ENCODE results near the gene TMEM89.
A peak's percentile ranks its signal among the peaks of the same experiment; 100 is the strongest.

Gene TMEM89

GRCh38 chr3:48585411-48585810 is 36.2 kb downstream of the TMEM89 start:
- no peak overlapping the region for H3K4me3 Mint-ChIP-seq

GRCh38 chr3:48584836-48585235 is 36.7 kb downstream of the TMEM89 start:
- Mint-ChIP-seq H3K4me1 (peaks cover 13% of the 10 kb centered on the region), H3K36me3 (ENCODE audit: low read depth) (no peaks in the 10 kb centered on the region), H3K27me3 (ENCODE audit: low read depth, poor library complexity) (no peaks in the 10 kb centered on the region), H3K9me3 (no peaks in the 10 kb centered on the region), H3K4me3 (no peak overlapping the region), H3K27ac (peak overlapping the region; percentile 91)
- no peak for TF ChIP-seq CTCF (IDR thresholded peaks at IDR 0.05)
- no peak for DNase-seq

More at GRCh38 chr3:48585411-48585810, 36.2 kb downstream of the TMEM89 start:
- peak overlapping the region; percentile 63 for H3K27ac Mint-ChIP-seq
- no peaks in the 10 kb centered on the region for H3K9me3 Mint-ChIP-seq
- no peaks in the 10 kb centered on the region for H3K27me3 Mint-ChIP-seq (ENCODE audit: low read depth, poor library complexity)
- DNase-seq = no peak
- no peaks in the 10 kb centered on the region for H3K36me3 Mint-ChIP-seq (ENCODE audit: low read depth)
- TF ChIP-seq CTCF (IDR thresholded peaks at IDR 0.05) = no peak
- H3K4me1 Mint-ChIP-seq = peaks cover 15% of the 10 kb centered on the region

GRCh38 chr3:48581621-48582481 is 39.7 kb downstream of the TMEM89 start:
- H3K27ac Mint-ChIP-seq = peak overlapping the region; percentile 39
- no peak for TF ChIP-seq CTCF (IDR thresholded peaks at IDR 0.05)

GRCh38 chr3:48576647-48577046 is 44.9 kb downstream of the TMEM89 start:
- no peak for DNase-seq
- Mint-ChIP-seq H3K4me3 (no peak overlapping the region), H3K36me3 (ENCODE audit: low read depth) (no peaks in the 10 kb centered on the region), H3K4me1 (peaks cover 9% of the 10 kb centered on the region), H3K27me3 (ENCODE audit: low read depth, poor library complexity) (no peaks in the 10 kb centered on the region), H3K27ac (no peak overlapping the region), H3K9me3 (no peaks in the 10 kb centered on the region)
- TF ChIP-seq CTCF (IDR thresholded peaks at IDR 0.05) = no peak

More at GRCh38 chr3:48581621-48582481, 39.7 kb downstream of the TMEM89 start:
- no peaks in the 10 kb centered on the region for H3K27me3 Mint-ChIP-seq (ENCODE audit: low read depth, poor library complexity)
- H3K9me3 Mint-ChIP-seq = no peaks in the 10 kb centered on the region
- H3K36me3 Mint-ChIP-seq (ENCODE audit: low read depth) = no peaks in the 10 kb centered on the region
- DNase-seq = no peak
- no peak overlapping the region for H3K4me3 Mint-ChIP-seq
- H3K4me1 Mint-ChIP-seq = no peaks in the 10 kb centered on the region

GRCh38 chr3:48575366-48575765 is 46.2 kb downstream of the TMEM89 start:
- no peak overlapping the region for H3K27ac Mint-ChIP-seq
- H3K9me3 Mint-ChIP-seq = no peaks in the 10 kb centered on the region
- TF ChIP-seq CTCF (IDR thresholded peaks at IDR 0.05) = no peak
- no peaks in the 10 kb centered on the region for H3K36me3 Mint-ChIP-seq (ENCODE audit: low read depth)
- H3K4me1 Mint-ChIP-seq = peaks cover 14% of the 10 kb centered on the region
- peaks cover 4% of the 10 kb centered on the region for H3K27me3 Mint-ChIP-seq (ENCODE audit: low read depth, poor library complexity)
- DNase-seq = no peak
- no peak overlapping the region for H3K4me3 Mint-ChIP-seq
